ENCODE results near the gene ATF1.

GRCh38 chr12:50786498-50787231 is 22.8 kb downstream of the ATF1 start:
- no peak for TF ChIP-seq ZNF274 (IDR thresholded peaks at IDR 0.05; ENCODE audit: low read depth, low read length)
- TF ChIP-seq YY1 (IDR thresholded peaks at IDR 0.05; ENCODE audit: insufficient read depth, insufficient read length): no peak
- TF ChIP-seq SUZ12 (IDR thresholded peaks at IDR 0.05; ENCODE audit: extremely low read depth, insufficient read depth, insufficient read length): no peak
